Measurements from ENCODE around the gene GPX1.

DNA sequence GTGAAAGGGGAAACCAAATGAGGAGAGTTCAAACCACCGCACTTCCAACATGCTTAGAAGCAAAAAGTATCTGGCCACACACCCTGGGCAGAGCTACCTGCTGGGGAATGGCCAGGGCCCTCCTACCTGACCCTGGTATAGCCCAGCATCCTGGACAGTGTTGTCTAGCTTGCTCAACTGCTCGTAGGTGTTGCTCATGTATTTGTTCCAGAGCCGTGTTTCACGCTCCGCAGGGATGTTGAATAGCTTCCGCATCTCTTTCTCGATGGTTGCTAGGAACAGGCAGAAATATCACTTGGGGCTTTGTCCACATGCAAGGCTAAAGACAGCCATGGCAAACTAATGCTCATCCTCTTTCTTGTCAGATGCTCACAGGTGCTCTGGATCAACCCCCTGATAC is 33.4 kb downstream of the GPX1 start:
- no peak for TF ChIP-seq POLR2AphosphoS5 (IDR thresholded peaks at IDR 0.05; ENCODE audit: low read depth, low read length)
- no peak for TF ChIP-seq TAF1 (IDR thresholded peaks at IDR 0.05; ENCODE audit: borderline replicate concordance, insufficient read depth, low read length)
- TF ChIP-seq, protein P1, sequence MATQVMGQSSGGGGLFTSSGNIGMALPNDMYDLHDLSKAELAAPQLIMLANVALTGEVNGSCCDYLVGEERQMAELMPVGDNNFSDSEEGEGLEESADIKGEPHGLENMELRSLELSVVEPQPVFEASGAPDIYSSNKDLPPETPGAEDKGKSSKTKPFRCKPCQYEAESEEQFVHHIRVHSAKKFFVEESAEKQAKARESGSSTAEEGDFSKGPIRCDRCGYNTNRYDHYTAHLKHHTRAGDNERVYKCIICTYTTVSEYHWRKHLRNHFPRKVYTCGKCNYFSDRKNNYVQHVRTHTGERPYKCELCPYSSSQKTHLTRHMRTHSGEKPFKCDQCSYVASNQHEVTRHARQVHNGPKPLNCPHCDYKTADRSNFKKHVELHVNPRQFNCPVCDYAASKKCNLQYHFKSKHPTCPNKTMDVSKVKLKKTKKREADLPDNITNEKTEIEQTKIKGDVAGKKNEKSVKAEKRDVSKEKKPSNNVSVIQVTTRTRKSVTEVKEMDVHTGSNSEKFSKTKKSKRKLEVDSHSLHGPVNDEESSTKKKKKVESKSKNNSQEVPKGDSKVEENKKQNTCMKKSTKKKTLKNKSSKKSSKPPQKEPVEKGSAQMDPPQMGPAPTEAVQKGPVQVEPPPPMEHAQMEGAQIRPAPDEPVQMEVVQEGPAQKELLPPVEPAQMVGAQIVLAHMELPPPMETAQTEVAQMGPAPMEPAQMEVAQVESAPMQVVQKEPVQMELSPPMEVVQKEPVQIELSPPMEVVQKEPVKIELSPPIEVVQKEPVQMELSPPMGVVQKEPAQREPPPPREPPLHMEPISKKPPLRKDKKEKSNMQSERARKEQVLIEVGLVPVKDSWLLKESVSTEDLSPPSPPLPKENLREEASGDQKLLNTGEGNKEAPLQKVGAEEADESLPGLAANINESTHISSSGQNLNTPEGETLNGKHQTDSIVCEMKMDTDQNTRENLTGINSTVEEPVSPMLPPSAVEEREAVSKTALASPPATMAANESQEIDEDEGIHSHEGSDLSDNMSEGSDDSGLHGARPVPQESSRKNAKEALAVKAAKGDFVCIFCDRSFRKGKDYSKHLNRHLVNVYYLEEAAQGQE (IDR thresholded peaks at IDR 0.05; ENCODE audit: insufficient read depth in 1 of 2, low read depth in 2 of 2, low read length in 2 of 2), result no peak

Data from PFSK-1 (cell line).